Neural cell (in vitro differentiated cells): ENCODE measurements around the gene SLC5A5.
"Not testable (repeated sequence)": the region's sequence is repeated elsewhere in the genome, so short reads cannot be mapped to it uniquely, and the experiment has no call there.

Experiments
- CTCF ChIP-seq: fragments of 450-650 bp; IDR thresholded peaks from 2 replicates; pipeline ENCODE4 v1.5.1; 2014; ENCODE audit warnings: antibody characterized with exemption, mild to moderate bottlenecking, moderate library complexity; ENCODE audit not compliant: poor library complexity, severe bottlenecking
- EP300 ChIP-seq: fragments of 450-650 bp; conservative IDR thresholded peaks from 2 replicates; pipeline ENCODE4 v1.6.1; 2014; ENCODE audit warnings: antibody characterized with exemption, mild to moderate bottlenecking, moderate library complexity; ENCODE audit not compliant: poor library complexity, severe bottlenecking
- EZH2 ChIP-seq: fragments of 200-600, 300-800 bp; shearing (Covaris generic), sonication (generic); IDR thresholded peaks from 2 replicates; pipeline ENCODE4 v1.6.1; 2014; ENCODE audit warnings: antibody characterized with exemption, low read length, borderline replicate concordance, mild to moderate bottlenecking; ENCODE audit not compliant: insufficient read depth, poor library complexity, severe bottlenecking
- POLR2AphosphoS5 ChIP-seq: IDR thresholded peaks from 2 replicates; pipeline ENCODE4 v1.6.1; 2012
- RAD21 ChIP-seq: fragments of 450-650 bp; conservative IDR thresholded peaks from 2 replicates; pipeline ENCODE4 v1.6.1; 2014; ENCODE audit warnings: antibody characterized with exemption, mild to moderate bottlenecking, moderate library complexity
- REST ChIP-seq: IDR thresholded peaks from 2 replicates; pipeline ENCODE4 v1.6.1; 2012; ENCODE audit warnings: borderline replicate concordance

- TF ChIP-seq CTCF, EP300, EZH2, RAD21, REST, POLR2AphosphoS5: not testable (repeated sequence)
Measured at GRCh38 chr19:17918151-17918550, 46.4 kb downstream of the SLC5A5 start.
